B cell (primary cell): ENCODE results near the gene NCBP3. TPM values are rescaled to one million over a fixed set of nuclear protein-coding genes. Genes with fewer than 3 reads are reported as not detected.

Experiments used
- ATAC-seq: fragments of 200-7000 bp; cut with Tn5 transposase; one replicate; pipeline ENCODE4 v1.10.0; 2021; ENCODE audit warnings: low read depth, mild to moderate bottlenecking, moderate number of reproducible peaks, moderate library complexity
- CTCF ChIA-PET: fragments of 350-600 bp; sonication (Branson Sonifier 250); formaldehyde crosslinking; loops from one replicate; lab custom pipeline; 2021; ENCODE audit warnings: antibody characterized with exemption, inconsistent platforms; lab: Charles Lee
- POLR2A ChIA-PET: fragments of 350-600 bp; sonication (Branson Sonifier 250); formaldehyde crosslinking; loops from one replicate; lab custom pipeline; 2021; ENCODE audit warnings: antibody characterized with exemption; lab: Charles Lee
- DNase-seq: peaks from one replicate; pipeline ENCODE4 v3.0.0; 2013
- H2AFZ ChIP-seq: 2 replicates; pipeline ENCODE4 v1.6.1; 2012; ENCODE audit warnings: mild to moderate bottlenecking, low read depth, low read length; ENCODE audit not compliant: insufficient read depth, poor library complexity, severe bottlenecking
- H3K27ac ChIP-seq, 2 donors: 1 replicate in 1 of 2; 2 replicates in 1 of 2; pipeline ENCODE4 v1.5.1; 2012 to 2013; ENCODE audit warnings: low read length in 2 of 2, mild to moderate bottlenecking in 2 of 2, moderate library complexity in 1 of 2
- H3K27me3 ChIP-seq, 4 experiments: fragments of 200-600 bp in 1 of 4; sonication (generic) in 1 of 4; replicated peaks in 1 of 4; 1 replicate in 2 of 4; 2 replicates in 2 of 4; pipeline versions ENCODE4 v1.6.1 to v1.7.0; 2013 to 2016; ENCODE audit warnings: low read length in 3 of 4, mild to moderate bottlenecking in 2 of 4, mixed read lengths in 1 of 4, moderate library complexity in 1 of 4; ENCODE audit not compliant: insufficient read depth in 4 of 4, control insufficient read depth in 3 of 4; ENCODE audit errors: control extremely low read depth in 1 of 4
- H3K36me3 ChIP-seq, 2 experiments: replicated peaks in 1 of 2; 1 replicate in 1 of 2; 2 replicates in 1 of 2; pipeline versions ENCODE4 v1.6.1 to v1.7.1; 2013; ENCODE audit warnings: low read length in 1 of 2; ENCODE audit not compliant: insufficient read depth in 2 of 2, control insufficient read depth in 1 of 2; ENCODE audit errors: control extremely low read depth in 1 of 2, extremely low read depth in 1 of 2
- H3K4me1 ChIP-seq, 2 donors: fragments of 200-600 bp in 1 of 2; sonication (generic) in 1 of 2; 1 replicate in 1 of 2; 2 replicates in 1 of 2; pipeline versions ENCODE4 v1.5.1 to v1.6.1; 2013 to 2017; ENCODE audit warnings: low read length in 2 of 2; ENCODE audit not compliant: control insufficient read depth in 2 of 2, insufficient read depth in 2 of 2
- H3K4me2 ChIP-seq: replicated peaks from 2 replicates; pipeline ENCODE3; 2012; ENCODE audit warnings: mild to moderate bottlenecking, low read depth, low read length; ENCODE audit not compliant: poor library complexity, severe bottlenecking
- H3K4me3 ChIP-seq, 5 experiments: fragments of 200-600 bp in 1 of 5; sonication (generic) in 1 of 5; 1 replicate in 3 of 5; 2 replicates in 2 of 5; pipeline versions ENCODE4 v1.5.1 to v1.7.0; 2011 to 2016; ENCODE audit warnings: low read length in 4 of 5, mild to moderate bottlenecking in 4 of 5, low read depth in 2 of 5, control low read depth in 1 of 5, moderate library complexity in 1 of 5; ENCODE audit not compliant: insufficient read depth in 1 of 5; ENCODE audit errors: control extremely low read depth in 1 of 5, extremely low read depth in 1 of 5
- H3K79me2 ChIP-seq: fragments of 200-600 bp; sonication (generic); one replicate; pipeline ENCODE4 v1.6.0; 2016; ENCODE audit warnings: low read length; ENCODE audit not compliant: control insufficient read depth, insufficient read depth
- H3K9ac ChIP-seq: fragments of 200-600 bp; sonication (generic); 2 replicates; pipeline ENCODE4 v1.6.1; 2017; ENCODE audit warnings: mild to moderate bottlenecking, low read length, moderate library complexity
- H3K9me3 ChIP-seq, 3 donors: one replicate each; pipeline versions ENCODE4 v1.6.1 to v1.7.1; 2013; ENCODE audit warnings: low read length in 2 of 3; ENCODE audit not compliant: control insufficient read depth in 2 of 3, insufficient read depth in 1 of 3; ENCODE audit errors: control extremely low read depth in 1 of 3
- H4K20me1 ChIP-seq: 2 replicates; pipeline ENCODE4 v1.6.0; 2012; ENCODE audit warnings: mild to moderate bottlenecking, low read length; ENCODE audit not compliant: insufficient read depth, control insufficient read depth, poor library complexity, severe bottlenecking
- H3K27ac Mint-ChIP-seq: one replicate; pipeline ENCODE4 v1.8.0; 2021; ENCODE audit warnings: mixed read lengths
- H3K27me3 Mint-ChIP-seq: one replicate; pipeline ENCODE4 v1.8.0; 2021; ENCODE audit warnings: mixed read lengths
- H3K4me1 Mint-ChIP-seq: one replicate; pipeline ENCODE4 v1.8.0; 2021; ENCODE audit warnings: mixed read lengths
- H3K4me3 Mint-ChIP-seq: one replicate; pipeline ENCODE4 v1.8.0; 2021; ENCODE audit warnings: mixed read lengths
- H3K9me3 Mint-ChIP-seq: one replicate; pipeline ENCODE4 v1.8.0; 2022; ENCODE audit warnings: mixed read lengths; ENCODE audit not compliant: insufficient read depth
- EZH2 ChIP-seq: IDR thresholded peaks from 2 replicates; pipeline ENCODE4 v1.6.1; 2012; ENCODE audit warnings: borderline replicate concordance, low read depth, mild to moderate bottlenecking, moderate library complexity, low read length; ENCODE audit not compliant: insufficient read depth, poor library complexity, severe bottlenecking
- WGBS: methylation state at CpG from one replicate; pipeline ENCODE4 v1.1.5; 2013; ENCODE audit warnings: missing lambda C conversion rate; ENCODE audit not compliant: insufficient coverage; 5-methylcytosine and 5-hydroxymethylcytosine counted together
- intact Hi-C: fragments of 100-400 bp; cut with micrococcal nuclease; formaldehyde crosslinking; loops from one replicate; pipeline ENCODE4 v1.10.0; 2022
- polyA plus RNA-seq: library from polyadenylated mRNA; depleted of rRNA; stranded (reverse); fragments of >200 nt; gene quantifications from 2 replicates; pipeline ENCODE4 v1.2.3, GENCODE V29; 2012
- total RNA-seq, 2 donors: library from RNA; stranded (reverse); fragments of 120-200 nt in 1 of 2; gene quantifications; 1 replicate in 1 of 2; 2 replicates in 1 of 2; pipeline versions ENCODE4 v1.2.3 to v1.2.4, GENCODE V29; 2013 to 2022
- TF ChIP-seq, protein P1 (sequence below): fragments of 200-600 bp; IDR thresholded peaks from one replicate; pipeline ENCODE4 v1.8.0; 2022; ENCODE audit warnings: antibody characterized with exemption, mild to moderate bottlenecking

Gene NCBP3
- total and polyA plus RNA-seq, 2 donors (not counting 1 experiment from before 2014, with no cell fraction given): 11.1 to 71.7 TPM

DNA sequence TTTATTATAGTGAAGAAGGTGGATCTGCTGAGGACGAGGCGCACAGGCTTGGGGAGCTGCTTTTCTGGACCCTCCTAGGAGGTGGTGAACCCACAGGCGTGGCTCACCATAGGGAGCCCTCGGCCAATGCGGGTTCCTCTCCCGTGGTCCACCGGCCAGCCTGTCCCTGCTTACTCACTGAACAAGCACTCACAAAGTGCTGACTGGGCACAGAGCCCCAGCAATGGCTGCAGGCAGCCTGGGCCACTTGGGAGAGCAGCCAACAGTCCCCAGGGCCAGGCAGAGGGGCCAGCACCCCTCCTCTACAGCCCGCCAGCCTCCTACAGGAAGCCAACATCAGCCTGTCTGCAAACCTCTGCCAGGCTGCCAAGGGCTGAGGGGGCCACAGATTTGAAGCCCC, 19.1 kb upstream of the NCBP3 start:
- 75% methylated on average over 8 of the region's 8 CpGs for WGBS
- Mint-ChIP-seq H3K9me3 (no peaks in the 10 kb centered on the region), H3K4me1 (no peaks in the 10 kb centered on the region), H3K4me3 (no peak overlapping the region), H3K27me3 (no peaks in the 10 kb centered on the region), H3K27ac (no peak overlapping the region)
- Histone ChIP-seq H3K4me3 (no peak overlapping the region), H3K27ac (no peak overlapping the region), H3K9me3 (no peaks in the 10 kb centered on the region), H3K79me2 (no peaks in the 10 kb centered on the region), H4K20me1 (no peaks in the 10 kb centered on the region), H2AFZ (no peak overlapping the region), H3K9ac (no peak overlapping the region), H3K36me3 (peaks cover 0 to 11% of the 10 kb centered on the region in 2 experiments), H3K4me2 (no peak overlapping the region), H3K27me3 (no peaks in the 10 kb centered on the region), H3K4me1 (no peaks in the 10 kb centered on the region)
- intact Hi-C loops: no loop called here
- ATAC-seq (no peak), DNase-seq (no peak)
- TF ChIP-seq EZH2: no peak
- TF ChIP-seq, protein P1, sequence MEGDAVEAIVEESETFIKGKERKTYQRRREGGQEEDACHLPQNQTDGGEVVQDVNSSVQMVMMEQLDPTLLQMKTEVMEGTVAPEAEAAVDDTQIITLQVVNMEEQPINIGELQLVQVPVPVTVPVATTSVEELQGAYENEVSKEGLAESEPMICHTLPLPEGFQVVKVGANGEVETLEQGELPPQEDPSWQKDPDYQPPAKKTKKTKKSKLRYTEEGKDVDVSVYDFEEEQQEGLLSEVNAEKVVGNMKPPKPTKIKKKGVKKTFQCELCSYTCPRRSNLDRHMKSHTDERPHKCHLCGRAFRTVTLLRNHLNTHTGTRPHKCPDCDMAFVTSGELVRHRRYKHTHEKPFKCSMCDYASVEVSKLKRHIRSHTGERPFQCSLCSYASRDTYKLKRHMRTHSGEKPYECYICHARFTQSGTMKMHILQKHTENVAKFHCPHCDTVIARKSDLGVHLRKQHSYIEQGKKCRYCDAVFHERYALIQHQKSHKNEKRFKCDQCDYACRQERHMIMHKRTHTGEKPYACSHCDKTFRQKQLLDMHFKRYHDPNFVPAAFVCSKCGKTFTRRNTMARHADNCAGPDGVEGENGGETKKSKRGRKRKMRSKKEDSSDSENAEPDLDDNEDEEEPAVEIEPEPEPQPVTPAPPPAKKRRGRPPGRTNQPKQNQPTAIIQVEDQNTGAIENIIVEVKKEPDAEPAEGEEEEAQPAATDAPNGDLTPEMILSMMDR: no peak
- POLR2A ChIA-PET: interaction anchor here (2.7 kb wide), 1 partner anchor 39 kb away, joined by 7 read pairs; no protein-coding TSS in a partner anchor
- CTCF ChIA-PET: interaction anchor here (1.1 to 6.9 kb wide), 14 partner anchors 20 to 212 kb away, joined by 3 to 53 read pairs (median 6); partner anchors contain the start of gene NCBP3

DNA sequence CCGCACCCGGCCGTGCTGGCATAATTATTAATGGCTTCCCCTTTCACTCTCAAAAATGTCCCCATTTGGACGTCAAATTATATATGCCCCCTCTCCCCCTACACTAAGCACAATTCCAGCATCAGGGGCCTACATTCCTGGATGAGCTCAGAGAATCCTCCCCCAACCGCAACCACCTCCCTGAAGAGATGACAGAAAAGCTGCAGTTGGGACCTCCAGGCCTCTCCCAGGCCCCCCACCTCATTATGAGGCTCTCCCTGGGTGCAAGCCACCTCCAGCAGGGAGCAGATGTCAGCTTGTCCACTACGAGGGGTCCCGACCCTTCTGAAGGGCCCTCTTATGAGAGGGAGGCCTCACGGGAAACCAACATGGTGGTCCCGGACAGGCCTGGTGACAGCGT, 18.5 kb upstream of the NCBP3 start:
- Histone ChIP-seq H3K36me3 (peaks cover 0 to 11% of the 10 kb centered on the region in 2 experiments), H3K4me2 (no peak overlapping the region), H2AFZ (no peak overlapping the region), H3K9me3 (no peaks in the 10 kb centered on the region), H3K27ac (no peak overlapping the region), H3K79me2 (no peaks in the 10 kb centered on the region), H4K20me1 (no peaks in the 10 kb centered on the region), H3K4me1 (no peaks in the 10 kb centered on the region), H3K9ac (no peak overlapping the region), H3K27me3 (no peaks in the 10 kb centered on the region), H3K4me3 (no peak overlapping the region)
- no peak for TF ChIP-seq EZH2
- TF ChIP-seq, protein P1: no peak
- ChIA-PET CTCF (interaction anchor here (1.0 to 6.9 kb wide), 21 partner anchors 11 to 212 kb away, joined by 3 to 53 read pairs (median 6); partner anchors contain the start of gene NCBP3), POLR2A (interaction anchor here (0.7 to 2.7 kb wide), 2 partner anchors 40 to 47 kb away, joined by 3 to 7 read pairs; no protein-coding TSS in a partner anchor)
- Mint-ChIP-seq H3K27me3 (no peaks in the 10 kb centered on the region), H3K9me3 (no peaks in the 10 kb centered on the region), H3K4me3 (no peak overlapping the region), H3K4me1 (no peaks in the 10 kb centered on the region), H3K27ac (no peak overlapping the region)
- intact Hi-C loops: no loop called here
- WGBS: 81% methylated on average over 10 of the region's 10 CpGs
- no peak for ATAC-seq
- DNase-seq: no peak
